HG03280 (cell line): ENCODE measurements around the gene PLAC8.
A peak's percentile ranks its signal among the peaks of the same experiment; 100 is the strongest.
"Not testable (repeated sequence)": the region's sequence is repeated elsewhere in the genome, so short reads cannot be mapped to it uniquely, and the experiment has no call there.

ENCODE experiments used
- ATAC-seq: cut with Tn5 transposase; IDR thresholded peaks from one replicate; pipeline ENCODE4 v1.9.1; 2021; ENCODE audit warnings: mild to moderate bottlenecking, moderate library complexity; ENCODE audit not compliant: unreplicated experiment

The PLAC8 gene

DNA sequence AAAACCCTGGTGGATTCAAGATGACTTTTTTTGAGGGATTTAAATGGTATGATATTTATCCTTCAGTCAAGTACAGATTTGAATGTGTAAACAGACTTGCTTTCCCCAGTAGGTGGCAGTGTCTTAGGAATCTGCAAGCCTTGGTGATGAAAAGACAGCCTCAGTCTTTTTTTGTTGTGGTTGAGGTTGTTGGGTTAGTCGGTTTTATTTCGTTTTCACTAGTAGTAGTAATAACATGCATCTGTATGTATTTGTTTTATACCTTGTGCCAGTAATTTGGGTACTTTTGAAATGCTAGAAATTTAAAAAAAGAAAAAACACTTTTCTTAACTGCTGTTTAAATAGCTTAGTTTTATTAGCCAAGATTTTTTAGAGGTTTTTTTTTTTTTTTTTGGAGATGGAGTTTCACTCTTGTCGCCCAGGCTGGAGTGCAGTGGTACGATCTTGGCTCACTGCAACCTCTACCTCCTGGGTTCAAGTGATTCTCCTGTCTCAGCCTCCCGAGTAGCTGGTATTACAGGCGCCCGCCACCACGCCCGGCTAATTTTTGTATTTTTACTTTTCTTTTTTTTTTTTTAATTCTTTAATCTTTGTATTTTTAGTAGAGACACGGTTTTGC, 40.3 kb downstream of the PLAC8 start:
- ATAC-seq: peak; percentile 94

DNA sequence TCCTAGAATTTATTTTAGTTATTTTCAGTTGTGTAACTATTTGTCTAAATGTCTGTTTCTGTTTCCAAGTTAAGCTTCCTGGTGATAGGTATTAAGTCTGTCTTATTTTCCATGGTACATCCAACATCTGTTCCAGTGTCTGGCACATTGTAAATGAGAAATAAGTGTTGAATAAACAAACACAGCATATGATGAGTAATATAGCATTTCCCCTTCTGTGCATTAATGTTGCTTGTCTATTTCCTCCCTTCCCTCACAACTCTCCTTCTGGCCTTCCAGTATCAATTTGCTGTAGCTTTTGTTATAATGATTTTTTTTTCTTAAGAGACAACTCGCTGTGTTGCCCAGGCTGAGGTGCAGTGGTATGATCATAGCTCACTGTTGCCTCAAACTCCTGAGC, 43.4 kb downstream of the PLAC8 start:
- ATAC-seq: no peak

DNA sequence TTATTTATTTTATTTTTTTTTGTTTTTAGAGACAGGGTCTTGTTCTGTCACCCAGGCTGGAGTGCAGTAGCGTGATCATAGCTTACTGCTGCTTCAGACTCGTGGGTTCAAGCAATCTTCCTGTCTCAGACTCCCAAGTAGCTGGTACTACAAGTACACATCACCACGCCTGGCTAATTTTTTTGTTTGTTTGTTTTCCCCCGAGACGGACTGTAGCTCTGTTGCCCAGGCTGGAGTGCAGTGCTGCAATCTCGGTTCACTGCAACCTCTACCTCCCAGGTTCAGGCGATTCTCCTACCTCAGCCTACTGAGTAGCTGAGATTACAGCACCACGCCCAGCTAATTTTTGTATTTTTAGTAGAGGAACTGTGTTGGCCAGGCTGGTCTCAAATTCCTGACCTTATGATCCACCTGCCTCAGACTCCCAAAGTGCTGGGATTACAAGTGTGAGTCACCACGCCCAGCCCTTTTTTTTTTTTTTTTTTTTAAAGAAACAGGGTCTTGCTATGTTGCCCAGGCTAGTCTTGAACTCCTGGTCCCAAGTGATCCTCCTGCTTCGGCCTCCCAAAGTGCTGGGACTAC, 47.4 kb downstream of the PLAC8 start:
- no peak for ATAC-seq

DNA sequence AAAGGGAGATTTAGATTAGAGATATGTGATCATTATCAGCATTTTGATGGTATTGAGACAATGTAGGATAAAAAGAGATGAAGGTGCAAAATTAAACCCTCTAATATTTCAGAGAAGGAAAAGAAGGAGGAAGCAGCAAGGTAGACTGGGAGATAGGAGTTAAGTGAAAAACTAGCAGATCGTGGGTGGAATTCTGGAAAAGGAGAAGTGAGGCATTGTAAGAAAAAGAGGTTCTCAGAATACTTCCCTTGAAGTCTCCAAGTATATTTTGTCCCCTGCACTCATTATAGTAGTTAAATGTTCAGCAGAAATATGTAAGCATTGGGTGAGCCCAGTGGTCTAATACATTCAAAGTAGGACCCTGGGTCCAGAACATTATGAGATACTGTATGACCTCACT, 49.3 kb downstream of the PLAC8 start:
- ATAC-seq: no peak

DNA sequence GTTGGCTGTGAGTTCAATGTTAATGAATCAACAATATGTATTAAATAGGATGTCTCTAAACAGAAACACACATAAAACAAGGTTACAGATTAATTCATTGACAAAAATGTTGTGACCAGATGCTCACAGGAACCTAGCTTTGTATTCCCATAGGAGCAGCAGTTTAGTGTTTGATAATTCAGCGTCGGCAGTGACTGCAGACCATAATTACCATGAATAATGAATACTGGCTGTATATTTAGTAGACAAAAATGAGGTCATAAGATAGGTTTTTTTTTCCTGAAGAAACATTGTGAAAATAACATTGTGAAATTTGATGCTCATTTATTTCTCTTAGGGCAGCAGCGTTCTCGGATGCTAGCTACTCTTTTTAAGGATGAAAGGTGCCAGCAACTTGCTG, 51.8 kb downstream of the PLAC8 start:
- ATAC-seq: no peak

DNA sequence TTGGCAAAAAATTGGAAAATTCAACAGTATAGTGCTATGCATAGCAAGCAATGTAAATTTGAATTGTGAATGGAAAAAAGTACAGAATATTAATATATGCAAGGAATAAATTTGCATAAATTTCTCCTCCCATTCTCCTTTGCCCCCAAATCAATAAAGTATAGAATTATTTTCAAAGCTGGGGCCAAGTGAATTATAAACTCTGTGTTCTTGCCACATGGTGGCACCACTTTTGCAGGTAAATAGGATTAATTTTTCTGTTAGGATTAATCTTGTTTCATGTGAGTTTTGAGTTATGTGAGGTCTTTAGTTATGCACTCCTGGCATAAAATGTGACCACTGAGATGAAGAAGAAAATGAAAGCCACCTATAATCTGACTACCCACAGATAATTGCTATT, 59.6 kb downstream of the PLAC8 start:
- ATAC-seq: no peak

DNA sequence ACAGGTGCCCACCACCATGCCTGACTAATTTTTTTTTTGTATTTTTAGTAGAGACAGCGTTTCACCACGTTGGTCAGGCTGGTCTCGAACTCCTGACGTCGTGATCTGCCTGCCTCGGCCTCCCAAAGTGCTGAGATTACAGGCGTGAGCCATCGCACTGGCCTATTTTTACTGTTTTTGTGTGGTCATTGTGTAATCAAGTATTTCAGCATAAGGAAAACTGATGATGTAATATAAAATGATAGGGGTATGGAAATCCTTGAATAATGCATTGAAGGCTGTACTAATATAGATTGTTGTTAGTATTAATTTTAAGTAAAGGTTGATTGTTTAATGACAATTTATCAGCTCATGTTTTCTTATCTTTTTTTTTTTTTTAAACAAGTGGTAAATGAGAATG, 65.7 kb downstream of the PLAC8 start:
- ATAC-seq: not testable (repeated sequence)

DNA sequence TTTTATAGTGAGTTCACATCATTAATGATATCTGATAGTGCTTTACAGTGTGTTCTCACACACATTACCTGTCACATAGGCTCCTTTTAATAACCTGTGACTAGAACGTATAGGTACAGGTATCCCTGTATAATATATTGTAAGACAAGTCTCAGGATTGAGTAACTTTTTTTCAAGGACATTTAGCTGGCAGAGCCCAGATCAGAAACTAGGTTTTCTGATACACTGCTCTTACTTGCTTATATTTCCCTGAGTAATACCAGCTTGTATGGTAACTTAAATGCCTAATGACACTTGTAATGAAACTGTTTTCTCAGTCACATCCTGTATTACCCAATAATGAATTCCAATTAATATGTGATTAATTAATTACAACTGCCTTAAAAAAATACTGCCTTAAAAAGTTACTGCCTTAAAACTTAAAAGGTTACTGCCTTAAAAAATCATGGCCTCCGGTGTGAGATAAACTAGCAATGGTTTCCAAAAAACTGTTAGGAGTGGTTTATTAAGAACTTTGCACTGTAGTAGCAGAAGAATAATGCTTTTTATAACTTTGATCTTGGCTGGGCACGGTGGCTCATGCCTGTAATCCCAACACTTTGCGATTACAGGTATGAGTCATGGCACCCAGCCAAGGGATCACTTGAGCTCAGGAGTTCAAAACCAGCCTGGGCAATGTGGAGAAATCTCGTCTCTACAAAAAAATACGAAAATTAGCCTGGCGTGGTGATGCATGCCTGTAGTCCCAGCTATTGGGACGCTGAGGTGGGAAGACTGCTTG, 67.6 kb downstream of the PLAC8 start:
- ATAC-seq: no peak

DNA sequence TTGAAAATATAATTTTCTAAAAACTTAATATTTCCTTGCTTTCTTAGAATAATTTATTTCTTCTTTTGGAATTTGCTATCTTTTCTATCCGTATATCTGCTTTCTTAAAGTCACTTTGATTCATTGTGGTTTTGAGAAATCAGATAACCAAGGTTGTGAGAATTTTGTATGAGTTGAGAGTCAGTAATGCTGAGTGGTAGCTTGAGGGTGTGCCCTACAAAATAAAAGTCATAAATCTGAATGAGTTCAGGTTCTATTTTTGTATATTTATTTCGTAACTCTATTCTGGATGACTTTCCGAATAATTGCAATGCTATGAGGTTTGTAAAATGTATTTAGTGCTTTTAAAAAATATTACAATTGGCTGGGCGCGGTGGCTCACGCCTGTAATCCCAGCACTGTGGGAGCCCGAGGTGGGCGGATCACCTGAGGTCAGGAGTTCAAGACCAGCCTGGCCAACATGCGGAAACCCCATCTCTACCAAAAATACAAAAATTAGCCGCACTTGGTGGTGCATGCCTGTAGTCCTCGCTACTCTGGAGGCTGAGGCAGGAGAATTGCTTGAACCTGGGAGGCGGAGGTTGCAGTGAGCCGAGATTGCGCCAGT, 70.6 kb downstream of the PLAC8 start:
- ATAC-seq: no peak

DNA sequence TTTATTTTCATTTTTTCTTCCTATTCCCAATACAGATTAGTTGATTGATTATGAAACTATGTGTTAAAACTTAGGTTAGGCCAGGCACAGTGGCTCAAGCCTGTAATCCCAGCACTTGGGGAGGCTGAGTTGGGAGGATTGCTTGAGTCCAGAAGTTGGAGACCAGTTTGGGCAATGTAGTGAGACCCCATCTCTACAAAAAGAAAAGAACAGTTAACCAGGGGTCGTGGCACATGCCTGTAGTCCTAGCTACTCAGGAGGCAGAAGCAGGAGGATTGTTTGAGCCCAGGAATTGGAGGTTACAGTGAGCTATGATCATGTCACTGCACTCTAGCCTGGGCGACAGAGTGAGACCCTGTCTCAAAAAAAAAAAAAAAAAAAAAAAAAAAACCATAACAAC, 71.4 kb downstream of the PLAC8 start:
- not testable (repeated sequence) for ATAC-seq

DNA sequence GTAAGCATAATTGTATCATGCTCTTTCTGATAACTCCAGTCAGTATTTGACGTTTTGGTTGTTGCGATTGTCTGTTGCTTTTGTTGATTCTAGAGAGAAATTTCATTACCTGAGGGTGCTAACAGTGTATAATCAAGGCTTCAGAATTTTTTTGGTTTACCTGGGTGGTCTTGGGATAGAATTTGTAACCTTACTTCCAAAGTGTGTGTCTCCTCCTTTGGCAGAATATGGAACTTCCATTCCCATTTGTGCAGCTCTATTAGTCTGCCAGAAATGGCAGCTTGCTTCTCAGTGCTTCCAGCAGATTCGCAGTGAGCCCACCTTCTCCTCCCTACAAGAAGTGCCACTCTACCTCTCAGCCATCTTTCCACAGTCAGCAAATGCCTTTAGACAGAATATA, 74.3 kb downstream of the PLAC8 start:
- no peak for ATAC-seq
